MM.1S (cell line): ENCODE results near the gene MXRA7.

Source experiments
- DNase-seq: peaks from one replicate; pipeline ENCODE4 v3.0.0-alpha.2; 2015
- H2AFZ ChIP-seq: fragments of 300-600 bp; sonication (generic); 2 replicates; pipeline ENCODE4 v1.6.0; 2016; ENCODE audit warnings: antibody characterized with exemption, low read length
- H3F3A ChIP-seq: fragments of 300-600 bp; sonication (generic); 2 replicates; pipeline ENCODE4 v1.6.1; 2016; ENCODE audit warnings: mild to moderate bottlenecking, antibody characterized with exemption, low read length, moderate library complexity, mixed read lengths; ENCODE audit not compliant: insufficient read depth
- H3K27ac ChIP-seq: fragments of 300-600 bp; sonication (generic); 2 replicates; pipeline ENCODE4 v1.5.1; 2016; ENCODE audit warnings: mild to moderate bottlenecking, low read length
- H3K27me3 ChIP-seq: fragments of 300-600 bp; sonication (generic); replicated peaks from 2 replicates; pipeline ENCODE4 v1.6.0; 2016; ENCODE audit warnings: low read length; ENCODE audit not compliant: insufficient read depth
- H3K36me3 ChIP-seq: fragments of 300-600 bp; sonication (generic); replicated peaks from 2 replicates; pipeline ENCODE4 v1.6.1; 2016; ENCODE audit warnings: mild to moderate bottlenecking, low read length, mixed read lengths; ENCODE audit not compliant: insufficient read depth
- H3K4me1 ChIP-seq: fragments of 300-600 bp; sonication (generic); 2 replicates; pipeline ENCODE4 v1.6.1; 2016; ENCODE audit warnings: low read length, mixed read lengths
- H3K4me2 ChIP-seq: fragments of 300-600 bp; sonication (generic); 2 replicates; pipeline ENCODE4 v1.6.0; 2016; ENCODE audit warnings: low read depth, low read length
- H3K4me3 ChIP-seq: fragments of 300-600 bp; sonication (generic); 2 replicates; pipeline ENCODE4 v1.5.1; 2016; ENCODE audit warnings: low read length, mixed read lengths
- H3K79me2 ChIP-seq: fragments of 300-600 bp; sonication (generic); 2 replicates; pipeline ENCODE4 v1.6.1; 2016; ENCODE audit warnings: mixed run types, low read length, mixed read lengths
- H3K9ac ChIP-seq: fragments of 300-600 bp; sonication (generic); 2 replicates; pipeline ENCODE4 v1.6.1; 2016; ENCODE audit warnings: low read length, mixed read lengths
- H3K9me2 ChIP-seq: fragments of 300-600 bp; sonication (generic); replicated peaks from 2 replicates; pipeline ENCODE4 v1.6.1; 2016; ENCODE audit warnings: mild to moderate bottlenecking, low read length, mixed read lengths; ENCODE audit not compliant: insufficient read depth
- H3K9me3 ChIP-seq: fragments of 300-600 bp; sonication (generic); replicated peaks from 2 replicates; pipeline ENCODE4 v1.6.1; 2016; ENCODE audit warnings: mild to moderate bottlenecking, low read length, mixed read lengths; ENCODE audit not compliant: insufficient read depth
- H4K20me1 ChIP-seq: fragments of 300-600 bp; sonication (generic); 2 replicates; pipeline ENCODE4 v1.6.1; 2016; ENCODE audit warnings: mild to moderate bottlenecking, low read length, moderate library complexity, mixed read lengths; ENCODE audit not compliant: insufficient read depth
- CTCF ChIP-seq: fragments of 300-600 bp; sonication (generic); IDR thresholded peaks from 2 replicates; pipeline ENCODE4 v1.5.1; 2016; ENCODE audit warnings: antibody characterized with exemption, low read length, mixed read lengths
- EZH2 ChIP-seq: fragments of 300-600 bp; sonication (generic); optimal IDR thresholded peaks from 2 replicates; pipeline ENCODE3; 2017; ENCODE audit warnings: low read depth, mild to moderate bottlenecking, antibody characterized with exemption, low read length, mixed read lengths
- EZH2phosphoT487 ChIP-seq: fragments of 300-600 bp; sonication (generic); IDR thresholded peaks from 2 replicates; pipeline ENCODE4 v1.6.1; 2018; ENCODE audit warnings: antibody characterized with exemption, low read length

The MXRA7 gene

GRCh38 chr17:76691379-76692191 is 19.2 kb downstream of the MXRA7 start:
- Histone ChIP-seq H3K36me3 (no peaks in the 10 kb centered on the region), H3K79me2 (no peaks in the 10 kb centered on the region), H3K9me2 (no peaks in the 10 kb centered on the region), H3K27ac (no peak overlapping the region; the same call in 1 of the 2 replicates), H3K4me3 (no peak overlapping the region), H2AFZ (no peak overlapping the region), H3K4me2 (no peak overlapping the region), H3K9me3 (no peaks in the 10 kb centered on the region), H3K4me1 (peaks cover 11% of the 10 kb centered on the region), H4K20me1 (no peaks in the 10 kb centered on the region), H3K27me3 (peaks cover 11% of the 10 kb centered on the region; the same call in 1 of the 2 replicates), H3K9ac (no peak overlapping the region), H3F3A (peaks cover 21% of the 10 kb centered on the region)
- TF ChIP-seq CTCF (no peak), EZH2phosphoT487 (no peak), EZH2 (no peak)
- no peak for DNase-seq

GRCh38 chr17:76690596-76691280 is 20.0 kb downstream of the MXRA7 start:
- Histone ChIP-seq H3F3A (peaks cover 14% of the 10 kb centered on the region), H3K4me1 (peaks cover 7% of the 10 kb centered on the region), H3K27me3 (peaks cover 15% of the 10 kb centered on the region; the same call in 1 of the 2 replicates), H3K79me2 (no peaks in the 10 kb centered on the region), H3K9me3 (no peaks in the 10 kb centered on the region), H3K27ac (no peak overlapping the region), H4K20me1 (no peaks in the 10 kb centered on the region), H3K36me3 (no peaks in the 10 kb centered on the region), H3K4me3 (no peak overlapping the region), H3K9ac (no peak overlapping the region), H3K4me2 (no peak overlapping the region), H2AFZ (no peak overlapping the region), H3K9me2 (no peaks in the 10 kb centered on the region)
- DNase-seq = no peak
- TF ChIP-seq CTCF (no peak), EZH2 (no peak), EZH2phosphoT487 (no peak)

- Histone ChIP-seq H3K27me3 (peaks cover 22% of the 10 kb centered on the region), H3K9me3 (no peaks in the 10 kb centered on the region), H3K4me2 (no peak overlapping the region), H3K9ac (no peak overlapping the region), H3K4me1 (no peaks in the 10 kb centered on the region), H4K20me1 (no peaks in the 10 kb centered on the region), H3K36me3 (no peaks in the 10 kb centered on the region), H2AFZ (no peak overlapping the region), H3K4me3 (no peak overlapping the region), H3F3A (0 out of 2 replicates have a peak, but pooled peaks cover 6% of the 10 kb centered on the region), H3K9me2 (no peaks in the 10 kb centered on the region), H3K27ac (no peak overlapping the region), H3K79me2 (no peaks in the 10 kb centered on the region)
- DNase-seq = no peak
- TF ChIP-seq EZH2phosphoT487 = no peak
- no peak for TF ChIP-seq EZH2
- TF ChIP-seq CTCF = no peak
These were observed 20.9 kb downstream of the MXRA7 start for GRCh38 chr17:76689859-76690258.
